Measurements from ENCODE around the gene MAMLD1.

MAMLD1 gene

DNA sequence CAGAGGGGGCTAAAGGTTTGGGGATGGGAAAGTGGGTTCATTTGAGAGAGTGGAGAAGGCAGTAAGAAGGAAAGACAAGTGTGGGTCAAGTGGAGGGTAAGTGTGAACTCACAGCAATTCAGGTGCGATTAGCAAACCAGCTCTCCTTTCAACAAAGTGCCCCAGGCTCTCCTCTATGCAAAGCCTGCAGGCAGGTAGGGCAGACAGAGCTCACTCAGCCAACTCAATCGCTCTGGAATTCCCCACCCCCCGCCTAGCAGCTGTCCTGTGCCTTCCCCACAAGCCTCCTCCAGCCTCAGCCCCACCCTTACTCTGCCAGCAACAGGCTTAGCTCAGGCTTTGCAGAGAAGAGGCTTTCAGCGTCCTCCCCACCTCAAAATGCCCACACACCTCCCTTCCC, 14.8 kb upstream of the MAMLD1 start:
- no peak for DNase-seq (ENCODE audit: low spot score)
- TF ChIP-seq, protein P1, sequence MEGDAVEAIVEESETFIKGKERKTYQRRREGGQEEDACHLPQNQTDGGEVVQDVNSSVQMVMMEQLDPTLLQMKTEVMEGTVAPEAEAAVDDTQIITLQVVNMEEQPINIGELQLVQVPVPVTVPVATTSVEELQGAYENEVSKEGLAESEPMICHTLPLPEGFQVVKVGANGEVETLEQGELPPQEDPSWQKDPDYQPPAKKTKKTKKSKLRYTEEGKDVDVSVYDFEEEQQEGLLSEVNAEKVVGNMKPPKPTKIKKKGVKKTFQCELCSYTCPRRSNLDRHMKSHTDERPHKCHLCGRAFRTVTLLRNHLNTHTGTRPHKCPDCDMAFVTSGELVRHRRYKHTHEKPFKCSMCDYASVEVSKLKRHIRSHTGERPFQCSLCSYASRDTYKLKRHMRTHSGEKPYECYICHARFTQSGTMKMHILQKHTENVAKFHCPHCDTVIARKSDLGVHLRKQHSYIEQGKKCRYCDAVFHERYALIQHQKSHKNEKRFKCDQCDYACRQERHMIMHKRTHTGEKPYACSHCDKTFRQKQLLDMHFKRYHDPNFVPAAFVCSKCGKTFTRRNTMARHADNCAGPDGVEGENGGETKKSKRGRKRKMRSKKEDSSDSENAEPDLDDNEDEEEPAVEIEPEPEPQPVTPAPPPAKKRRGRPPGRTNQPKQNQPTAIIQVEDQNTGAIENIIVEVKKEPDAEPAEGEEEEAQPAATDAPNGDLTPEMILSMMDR (IDR thresholded peaks at IDR 0.05; ENCODE audit: extremely low read depth, insufficient read depth, missing control alignments): no peak
- in situ Hi-C loops (cut with MboI; ENCODE audit: low pct_unique_long_range_greater_than_20kb, low sequenced_read_pairs, unreplicated experiment): no loop called here

DNA sequence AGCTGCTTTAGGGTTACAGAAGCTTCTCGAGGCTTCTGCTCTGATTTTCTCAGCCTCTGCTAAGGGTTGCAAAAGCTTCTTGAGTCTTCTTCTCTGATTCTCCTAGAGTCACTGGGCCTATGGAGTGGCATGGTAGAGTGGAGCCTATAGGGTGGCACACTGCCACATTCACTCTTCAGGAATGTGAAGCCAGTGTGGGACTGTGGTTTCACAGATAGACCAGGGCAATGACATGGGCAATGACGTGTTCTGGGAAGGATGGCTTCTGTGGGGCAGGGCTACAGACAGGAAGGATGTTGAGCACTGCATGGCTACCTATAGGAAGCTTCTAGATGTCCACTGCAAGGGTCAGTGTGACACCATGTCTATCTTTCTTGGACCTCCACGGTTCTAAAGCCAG, 11.0 kb upstream of the MAMLD1 start:
- no peak for DNase-seq (ENCODE audit: low spot score)
- in situ Hi-C loops (cut with MboI; ENCODE audit: low pct_unique_long_range_greater_than_20kb, low sequenced_read_pairs, unreplicated experiment): no loop called here
- TF ChIP-seq, protein P1 (IDR thresholded peaks at IDR 0.05; ENCODE audit: extremely low read depth, insufficient read depth, missing control alignments): no peak

DNA sequence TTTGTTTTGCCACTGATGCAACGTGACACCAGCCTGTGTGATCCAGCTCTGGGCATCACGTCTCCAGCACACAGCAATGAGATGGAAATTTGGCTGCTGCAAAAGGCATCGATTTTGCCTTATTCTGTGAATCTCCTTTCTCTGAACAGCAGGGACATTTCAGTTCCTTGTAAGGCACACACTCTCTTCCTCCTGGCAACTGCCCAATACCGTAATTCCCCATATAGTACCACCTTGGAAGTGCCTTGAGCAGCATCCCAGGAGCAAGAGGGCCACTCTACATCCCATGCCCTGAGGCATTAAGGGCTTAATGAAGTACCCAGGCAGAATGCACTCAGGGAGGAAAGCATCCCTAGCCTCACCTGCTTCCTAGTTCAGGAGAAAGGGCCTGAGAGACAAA, 10.5 kb upstream of the MAMLD1 start:
- in situ Hi-C loops (cut with MboI; ENCODE audit: low pct_unique_long_range_greater_than_20kb, low sequenced_read_pairs, unreplicated experiment): no loop called here
- TF ChIP-seq, protein P1 (IDR thresholded peaks at IDR 0.05; ENCODE audit: extremely low read depth, insufficient read depth, missing control alignments): no peak
- no peak for DNase-seq (ENCODE audit: low spot score)

DNA sequence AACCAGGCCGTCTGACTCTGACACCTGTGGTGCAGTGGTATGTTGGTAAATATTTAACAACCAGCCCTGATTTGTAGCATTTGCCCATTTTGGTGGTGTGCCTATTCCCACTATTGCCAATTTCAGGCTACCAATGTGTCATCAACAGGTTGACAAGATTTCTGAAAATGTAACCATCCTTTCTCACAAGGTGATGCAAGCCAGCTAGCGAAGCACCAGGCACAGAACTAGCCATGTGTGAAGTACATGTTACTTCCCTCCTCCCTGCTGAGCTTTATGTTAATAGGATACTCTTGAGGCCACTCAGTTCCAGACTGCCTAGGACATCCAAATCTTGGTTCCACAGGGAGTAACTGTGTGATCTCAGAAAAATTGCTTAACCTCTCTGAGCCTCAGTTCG, 7.2 kb upstream of the MAMLD1 start:
- no peak for DNase-seq (ENCODE audit: low spot score)
- TF ChIP-seq, protein P1 (IDR thresholded peaks at IDR 0.05; ENCODE audit: extremely low read depth, insufficient read depth, missing control alignments): no peak
- in situ Hi-C loops (cut with MboI; ENCODE audit: low pct_unique_long_range_greater_than_20kb, low sequenced_read_pairs, unreplicated experiment): no loop called here

DNA sequence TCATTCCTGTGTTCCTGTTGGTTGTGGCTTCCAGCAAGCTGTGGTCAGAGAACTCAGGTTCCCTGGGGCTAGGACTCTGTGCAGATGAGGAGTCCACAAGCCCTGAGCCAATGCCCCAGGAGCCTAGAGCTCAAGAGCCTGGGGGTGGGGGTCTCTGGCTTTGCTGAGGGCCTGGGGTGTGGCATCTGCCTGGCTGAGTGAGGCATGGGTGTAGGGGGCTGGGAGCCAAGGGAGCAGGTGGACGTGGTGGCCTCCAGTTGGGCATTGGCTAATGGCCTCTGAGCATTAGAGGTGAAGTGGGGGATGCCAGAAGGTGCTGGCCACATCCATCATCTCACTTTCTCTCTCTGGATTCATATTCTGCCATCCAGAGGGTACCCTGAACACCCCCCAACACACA, 5.3 kb upstream of the MAMLD1 start:
- DNase-seq (ENCODE audit: low spot score): no peak
- in situ Hi-C loops (cut with MboI; ENCODE audit: low pct_unique_long_range_greater_than_20kb, low sequenced_read_pairs, unreplicated experiment): no loop called here
- TF ChIP-seq, protein P1 (IDR thresholded peaks at IDR 0.05; ENCODE audit: extremely low read depth, insufficient read depth, missing control alignments): no peak

DNA sequence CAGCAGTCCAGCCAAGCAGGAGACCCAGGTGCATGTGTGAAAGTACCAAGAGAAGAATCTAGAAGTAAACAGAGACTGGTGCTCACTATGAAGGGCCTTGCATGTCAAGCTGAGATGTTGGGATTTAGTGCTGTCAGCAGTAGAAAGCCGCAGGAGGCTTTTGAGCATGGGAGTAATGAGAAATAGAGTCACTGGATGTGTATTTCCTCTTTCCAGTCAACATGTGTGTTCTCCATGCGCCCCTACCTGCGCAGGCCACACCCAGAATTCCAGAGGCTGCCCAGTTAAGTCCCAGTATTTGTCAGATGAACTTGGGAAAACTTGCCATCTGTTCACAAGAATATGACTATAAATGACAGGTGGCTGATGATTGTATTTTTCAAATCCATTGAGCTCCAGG, 4.5 kb upstream of the MAMLD1 start:
- in situ Hi-C loops (cut with MboI; ENCODE audit: low pct_unique_long_range_greater_than_20kb, low sequenced_read_pairs, unreplicated experiment): no loop called here
- no peak for DNase-seq (ENCODE audit: low spot score)
- TF ChIP-seq, protein P1 (IDR thresholded peaks at IDR 0.05; ENCODE audit: extremely low read depth, insufficient read depth, missing control alignments): no peak

DNA sequence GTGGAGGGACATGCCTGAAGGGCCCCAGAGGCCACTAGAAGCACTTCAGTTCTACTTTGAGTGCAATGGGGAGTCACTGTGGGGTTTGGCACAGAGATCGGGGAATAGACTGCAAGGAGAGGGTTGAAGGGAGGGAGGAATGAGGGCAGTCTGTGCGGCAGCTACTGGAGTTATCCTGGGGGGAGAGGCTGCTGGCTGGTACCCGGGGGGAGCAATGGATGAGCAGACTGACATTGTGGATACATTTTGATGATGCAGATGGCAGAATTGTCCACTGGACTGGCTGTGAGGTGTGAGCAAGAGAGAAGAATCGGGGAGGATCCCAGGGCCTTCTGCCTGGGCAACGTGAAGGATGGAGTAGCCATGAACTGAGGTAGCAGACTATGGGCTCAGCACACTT, 2.8 kb upstream of the MAMLD1 start:
- in situ Hi-C loops (cut with MboI; ENCODE audit: low pct_unique_long_range_greater_than_20kb, low sequenced_read_pairs, unreplicated experiment): no loop called here
- TF ChIP-seq, protein P1 (IDR thresholded peaks at IDR 0.05; ENCODE audit: extremely low read depth, insufficient read depth, missing control alignments): no peak
- DNase-seq (ENCODE audit: low spot score): no peak

All from GM13977 (cell line).